K562 (cell line): ENCODE measurements around the gene PRKCE. TPM values are rescaled to one million over a fixed set of nuclear protein-coding genes. Genes with fewer than 3 reads are reported as not detected.

Experiments used
- ATAC-seq: fragments of 200-7000 bp; cut with Tn5 transposase; 3 replicates; pipeline ENCODE4 v1.9.1; 2020; ENCODE audit warnings: moderate library complexity
- BruUV-seq: library from RNA; stranded (reverse); fragments of 400-500 nt; replicated peaks from 2 replicates; lab custom pipeline; 2021; lab: Mats Ljungman, UMichigan
- CTCF ChIA-PET: fragments of 300-600 bp; formaldehyde crosslinking; extraction: SDS; loops from one replicate; lab custom pipeline; 2021; ENCODE audit warnings: low intra/inter-chr PET ratio; lab: Yijun Ruan, JAX
- POLR2A ChIA-PET: fragments of 300-600, 350-650 bp; sonication (Branson Sonifier 250); formaldehyde crosslinking; extraction: SDS; loops from one replicate; lab custom pipeline; 2021; ENCODE audit warnings: antibody characterized with exemption, inconsistent platforms; lab: Yijun Ruan, JAX
- DNase-seq, 4 experiments: peaks; one replicate each; pipeline versions ENCODE4 v3.0.0 to v3.0.0-alpha.2; 2011 to 2018; ENCODE audit warnings: low spot score in 3 of 4, mixed read lengths in 3 of 4; ENCODE audit errors: extremely low read depth in 1 of 4
- FAIRE-seq: peaks from 2 replicates; lab custom pipeline; 2011; peaks lifted over from hg19 to GRCh38; lab: Jason Lieb, UNC
- H2AFZ ChIP-seq: 2 replicates; pipeline ENCODE4 v1.6.0; 2011; ENCODE audit warnings: low read depth, low read length, control low read depth, inconsistent platforms
- H3K27ac ChIP-seq: fragments of 200-600 bp; 3 replicates; pipeline ENCODE4 v1.8.0; 2011; ENCODE audit warnings: low read depth, mild to moderate bottlenecking, control low read depth, inconsistent platforms, low read length, moderate library complexity, mixed read lengths; ENCODE audit errors: extremely low read depth
- H3K27me3 ChIP-seq, 2 experiments: fragments of 300-600 bp in 1 of 2; 2 replicates in 1 of 2; 3 replicates in 1 of 2; pipeline versions ENCODE4 v1.6.0 to v1.8.0; 2011; ENCODE audit warnings: inconsistent platforms in 2 of 2, low read length in 2 of 2, mild to moderate bottlenecking in 1 of 2, mixed read lengths in 1 of 2, moderate library complexity in 1 of 2; ENCODE audit not compliant: control insufficient read depth in 2 of 2, insufficient read depth in 2 of 2
- H3K36me3 ChIP-seq: fragments of 300-600 bp; 3 replicates; pipeline ENCODE4 v1.8.0; 2011; ENCODE audit warnings: mild to moderate bottlenecking, low read length, inconsistent platforms; ENCODE audit not compliant: control insufficient read depth, insufficient read depth
- H3K4me1 ChIP-seq, 2 experiments: fragments of 200-600 bp in 1 of 2; replicated peaks in 1 of 2; 2 replicates in 1 of 2; 3 replicates in 1 of 2; pipeline versions ENCODE4 v1.5.1 to v1.8.0; 2011; ENCODE audit warnings: inconsistent platforms in 2 of 2, low read length in 2 of 2, mild to moderate bottlenecking in 1 of 2, mixed read lengths in 1 of 2, moderate library complexity in 1 of 2; ENCODE audit not compliant: control insufficient read depth in 2 of 2, insufficient read depth in 2 of 2
- H3K4me2 ChIP-seq: 2 replicates; pipeline ENCODE4 v1.6.1; 2011; ENCODE audit warnings: low read length, control low read depth, inconsistent platforms, mixed read lengths; ENCODE audit not compliant: insufficient read depth
- H3K4me3 ChIP-seq: fragments of 200-600 bp; sonication (generic), shearing (Covaris generic); 2 replicates; pipeline ENCODE4 v1.5.1; 2016; ENCODE audit warnings: control low read depth, inconsistent platforms
- H3K79me2 ChIP-seq: fragments of 200-600 bp; 3 replicates; pipeline ENCODE4 v1.8.0; 2011; ENCODE audit warnings: low read length, inconsistent platforms; ENCODE audit not compliant: control insufficient read depth, insufficient read depth
- H3K9ac ChIP-seq, 2 experiments: 2 replicates each; pipeline versions ENCODE4 v1.6.0 to v1.6.1; 2011; ENCODE audit warnings: low read depth in 2 of 2, low read length in 2 of 2, control low read depth in 1 of 2, inconsistent platforms in 1 of 2, mild to moderate bottlenecking in 1 of 2, mixed read lengths in 1 of 2; ENCODE audit not compliant: insufficient read depth in 1 of 2
- H3K9me1 ChIP-seq: one replicate; pipeline ENCODE4 v1.6.0; 2011; ENCODE audit warnings: inconsistent platforms, mild to moderate bottlenecking, low read length, moderate library complexity; ENCODE audit not compliant: control insufficient read depth, insufficient read depth
- H3K9me3 ChIP-seq: replicated peaks from 2 replicates; pipeline ENCODE4 v1.5.1; 2011; ENCODE audit warnings: low read depth, low read length, inconsistent platforms; ENCODE audit not compliant: control insufficient read depth, insufficient read depth
- H4K20me1 ChIP-seq: replicated peaks from 2 replicates; pipeline ENCODE4 v1.6.1; 2011; ENCODE audit warnings: low read length, inconsistent platforms, mixed read lengths; ENCODE audit not compliant: control insufficient read depth, insufficient read depth
- CREB1 ChIP-seq, 2 experiments: sonication (generic) in 1 of 2; formaldehyde crosslinking in 1 of 2; IDR thresholded peaks; 2 replicates each; pipeline versions ENCODE4 v1.6.1 to v1.8.0; 2012 to 2022; ENCODE audit warnings: inconsistent platforms in 1 of 2, mild to moderate bottlenecking in 1 of 2, missing genetic modification reagents in 1 of 2, moderate library complexity in 1 of 2
- HEY1 ChIP-seq: fragments of 250-450 bp; sonication (Bioruptor Pico); IDR thresholded peaks from 2 replicates; pipeline ENCODE4 v1.5.0; 2020; ENCODE audit warnings: mild to moderate bottlenecking, moderate library complexity, borderline replicate concordance
- MBD2 ChIP-seq: sonication (generic); IDR thresholded peaks from 2 replicates; pipeline ENCODE4 v1.6.1; 2016; ENCODE audit warnings: low read depth, borderline replicate concordance
- NFRKB ChIP-seq: fragments of 450-650 bp; IDR thresholded peaks from 2 replicates; pipeline ENCODE4 v1.6.1; 2016; ENCODE audit warnings: low read depth
- NFYB ChIP-seq: IDR thresholded peaks from 2 replicates; pipeline ENCODE4 v1.6.1; 2011; ENCODE audit warnings: mild to moderate bottlenecking, moderate library complexity; ENCODE audit not compliant: insufficient read length; ENCODE audit errors: extremely low read depth
- NR1H2 ChIP-seq: sonication (generic); formaldehyde crosslinking; IDR thresholded peaks from 2 replicates; pipeline ENCODE4 v1.4.0; 2020; ENCODE audit warnings: mild to moderate bottlenecking, missing genetic modification reagents
- TCF3 ChIP-seq: sonication (generic); formaldehyde crosslinking; IDR thresholded peaks from 2 replicates; pipeline ENCODE4 v1.4.0; 2020; ENCODE audit warnings: mild to moderate bottlenecking, missing genetic modification reagents
- ZNF146 ChIP-seq: IDR thresholded peaks from one replicate; pipeline ENCODE4 v1.6.1; 2018; ENCODE audit warnings: missing compliant biosample characterization; ENCODE audit not compliant: unreplicated experiment
- ZNF589 ChIP-seq: fragments of 200-800 bp; sonication (Bioruptor generic); IDR thresholded peaks from 2 replicates; pipeline ENCODE4 v1.6.1; 2016; ENCODE audit warnings: low read depth, missing genetic modification characterization, missing compliant biosample characterization
- WGBS: fragments of 100-300 bp; shearing (Covaris generic); methylation state at CpG from one replicate; pipeline ENCODE4 v1.1.6; 2016; ENCODE audit warnings: low coverage, mixed read lengths; ENCODE audit not compliant: insufficient coverage; ENCODE audit errors: missing lambda C conversion rate; 5-methylcytosine and 5-hydroxymethylcytosine counted together
- in situ Hi-C: fragments of 300-500 bp; cut with MboI; formaldehyde crosslinking; loops from 4 replicates; pipeline ENCODE4 v1.15.0; 2018; ENCODE audit warnings: inconsistent platforms, mixed read lengths
- intact Hi-C: fragments of 100-400 bp; cut with micrococcal nuclease; formaldehyde crosslinking; loops from 2 replicates; pipeline ENCODE4 v1.14.2; 2022
- polyA plus RNA-seq, 8 experiments: library from polyadenylated mRNA; depleted of rRNA in 4 of 8; stranded (reverse) in 5 of 8; unstranded in 3 of 8; fragments of >200 nt; fragmentation: Nextera tagmentation in 2 of 8; fragmentation: Illumina TruSeq in 1 of 8; extraction: Ambion mirVana in 2 of 8; extraction: Trizol in 1 of 8; gene quantifications; 2 replicates each; pipeline versions ENCODE4 v1.2.1 to v1.2.3, GENCODE V29; 2011 to 2014; ENCODE audit warnings: inconsistent platforms in 1 of 8, missing spikeins in 1 of 8
- total RNA-seq, 7 experiments: library from RNA; depleted of rRNA in 6 of 7; stranded (reverse); fragments of >200 nt in 6 of 7; fragmentation: Illumina TruSeq in 2 of 7; extraction: Trizol in 2 of 7; gene quantifications; 2 replicates each; pipeline versions ENCODE4 v1.2.1 to v1.2.3, GENCODE V29; 2011 to 2021; ENCODE audit warnings: low replicate concordance in 1 of 7
- TF ChIP-seq, protein P1 (sequence below): sonication (generic); formaldehyde crosslinking; IDR thresholded peaks from 2 replicates; pipeline ENCODE4 v1.8.0; 2022; ENCODE audit warnings: mild to moderate bottlenecking, low read depth, missing genetic modification reagents
- TF ChIP-seq, protein P2 (sequence below): fragments of 450-650 bp; formaldehyde crosslinking; IDR thresholded peaks from 2 replicates; pipeline ENCODE4 v1.4.0; 2022; ENCODE audit warnings: missing genetic modification characterization

The PRKCE gene
- total and polyA plus RNA-seq, 9 of the 15 experiments (the other 6 are each of a cell fraction or from before 2014, with no cell fraction given), result 0.06 to 1.0 (median 0.22) TPM; not detected in 1

DNA sequence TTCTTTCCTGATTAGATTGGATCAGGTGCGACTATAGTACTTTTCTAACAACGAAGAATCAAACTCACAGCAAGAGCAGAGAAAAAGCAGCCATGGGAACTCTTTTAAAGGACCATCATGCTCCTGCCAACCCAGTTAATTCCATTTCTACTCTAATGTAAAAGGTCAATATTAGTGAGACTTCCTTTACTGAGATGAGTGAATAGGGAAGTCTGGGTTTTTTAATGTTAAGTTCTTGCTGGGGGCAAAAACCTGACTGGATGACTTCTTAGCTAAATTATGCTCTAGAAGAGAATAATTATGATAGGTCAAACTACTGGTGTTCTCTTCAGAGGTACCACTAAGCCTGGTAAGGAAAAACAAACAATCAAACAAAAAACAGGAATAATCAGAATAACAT is 48.9 kb upstream of the PRKCE start:
- Histone ChIP-seq H3K9ac (no peak overlapping the region), H3K36me3 (peaks cover 70% of the 10 kb centered on the region), H3K27me3 (no peaks in the 10 kb centered on the region), H4K20me1 (no peaks in the 10 kb centered on the region), H3K9me1 (no peaks in the 10 kb centered on the region), H3K79me2 (peaks cover 19% of the 10 kb centered on the region)
- intact Hi-C loops (no loop called here), in situ Hi-C loops (no loop called here)
- 89% methylated on average over 2 of the region's 2 CpGs for WGBS
- FAIRE-seq, result no peak
- no TSS peak for BruUV-seq
- DNase-seq, result no peak
- ATAC-seq, result no peak
- TF ChIP-seq NR1H2 (CRISPR knock-in tag), result no peak
- TF ChIP-seq NFRKB, result no peak
- no peak for TF ChIP-seq CREB1 (IDR thresholded peaks at IDR 0.05)
- no peak for TF ChIP-seq CREB1 (CRISPR knock-in tag; IDR thresholded peaks at IDR 0.05)
- no peak for TF ChIP-seq TCF3
- no peak for TF ChIP-seq MBD2
- no peak for TF ChIP-seq NFYB
- no peak for TF ChIP-seq ZNF146 (CRISPR knock-in tag)
- TF ChIP-seq, protein P1, sequence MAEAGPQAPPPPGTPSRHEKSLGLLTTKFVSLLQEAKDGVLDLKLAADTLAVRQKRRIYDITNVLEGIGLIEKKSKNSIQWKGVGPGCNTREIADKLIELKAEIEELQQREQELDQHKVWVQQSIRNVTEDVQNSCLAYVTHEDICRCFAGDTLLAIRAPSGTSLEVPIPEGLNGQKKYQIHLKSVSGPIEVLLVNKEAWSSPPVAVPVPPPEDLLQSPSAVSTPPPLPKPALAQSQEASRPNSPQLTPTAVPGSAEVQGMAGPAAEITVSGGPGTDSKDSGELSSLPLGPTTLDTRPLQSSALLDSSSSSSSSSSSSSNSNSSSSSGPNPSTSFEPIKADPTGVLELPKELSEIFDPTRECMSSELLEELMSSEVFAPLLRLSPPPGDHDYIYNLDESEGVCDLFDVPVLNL, result no peak
- no peak for TF ChIP-seq ZNF589 (CRISPR knock-in tag)
- TF ChIP-seq, protein P2, sequence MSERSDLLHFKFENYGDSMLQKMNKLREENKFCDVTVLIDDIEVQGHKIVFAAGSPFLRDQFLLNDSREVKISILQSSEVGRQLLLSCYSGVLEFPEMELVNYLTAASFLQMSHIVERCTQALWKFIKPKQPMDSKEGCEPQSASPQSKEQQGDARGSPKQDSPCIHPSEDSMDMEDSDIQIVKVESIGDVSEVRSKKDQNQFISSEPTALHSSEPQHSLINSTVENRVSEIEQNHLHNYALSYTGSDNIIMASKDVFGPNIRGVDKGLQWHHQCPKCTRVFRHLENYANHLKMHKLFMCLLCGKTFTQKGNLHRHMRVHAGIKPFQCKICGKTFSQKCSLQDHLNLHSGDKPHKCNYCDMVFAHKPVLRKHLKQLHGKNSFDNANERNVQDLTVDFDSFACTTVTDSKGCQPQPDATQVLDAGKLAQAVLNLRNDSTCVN (CRISPR knock-in tag), result no peak
- TF ChIP-seq HEY1 (CRISPR knock-in tag), result no peak
- TF ChIP-seq, all 486 proteins: peak for 0
- H3K4me2 ChIP-seq, result no peak overlapping the region
- no peak overlapping the region for H3K27ac ChIP-seq
- POLR2A ChIA-PET, result no interaction called here
- H3K4me3 ChIP-seq, result no peak overlapping the region
- CTCF ChIA-PET, result no interaction called here
- H3K4me1 ChIP-seq, result peaks cover 0 to 4% of the 10 kb centered on the region in 2 experiments; a peak in 2 of 5 replicates
- H3K9me3 ChIP-seq, result no peaks in the 10 kb centered on the region
- H2AFZ ChIP-seq, result no peak overlapping the region
